Lower lobe of right lung (tissue), 2 donors: ENCODE data around the gene ATP12A. TPM values are rescaled to one million over a fixed set of nuclear protein-coding genes. Genes with fewer than 3 reads are reported as not detected.

Experiments
- ATAC-seq, 2 donors: fragments of 200-7000 bp; cut with Tn5 transposase; one replicate each; pipeline ENCODE4 v1.9.1; 2020 to 2022; ENCODE audit warnings: mild to moderate bottlenecking in 2 of 2, moderate library complexity in 2 of 2
- DNase-seq: peaks from one replicate; pipeline ENCODE4 v3.0.0-alpha.2; 2020
- H3K27ac ChIP-seq: fragments of 200-600 bp; one replicate; pipeline ENCODE4 v1.8.0; 2022
- H3K27me3 ChIP-seq: fragments of 200-600 bp; one replicate; pipeline ENCODE4 v1.8.0; 2022; ENCODE audit warnings: low read depth
- H3K36me3 ChIP-seq: fragments of 200-600 bp; one replicate; pipeline ENCODE4 v1.8.0; 2022; ENCODE audit warnings: mild to moderate bottlenecking
- H3K4me1 ChIP-seq: fragments of 200-600 bp; one replicate; pipeline ENCODE4 v1.8.0; 2022
- H3K4me3 ChIP-seq: fragments of 200-600 bp; one replicate; pipeline ENCODE4 v1.8.0; 2022; ENCODE audit warnings: mild to moderate bottlenecking
- H3K9me3 ChIP-seq: fragments of 200-600 bp; one replicate; pipeline ENCODE4 v1.8.0; 2022
- intact Hi-C: fragments of 100-400 bp; cut with DNase I; formaldehyde crosslinking; loops from one replicate; pipeline ENCODE4 v1.11.0; 2022
- long read RNA-seq: library from polyadenylated mRNA; unstranded; transcript quantifications from one replicate; pipeline ENCODE4 v2.0.0, GENCODE V29; 2021
- total RNA-seq: library from RNA; stranded (reverse); fragmentation: NEBNext Ultra II Directional; extraction: Animal tissue kit (Norgen Biotek cat#: 25700); gene quantifications from one replicate; pipeline ENCODE4 v1.2.1, GENCODE V29; 2021
- TF ChIP-seq, protein P1 (sequence below): fragments of 200-600 bp; IDR thresholded peaks from one replicate; pipeline ENCODE4 v1.8.0; 2022; ENCODE audit warnings: antibody characterized with exemption, mild to moderate bottlenecking
- donor health status: DM: no; HTN: yes; CAD: no; lungs with severe emphysema.

ATP12A gene
- 1.3 TPM for total RNA-seq
- long read RNA-seq, full-length matches to known transcripts = 1 of 1 reads
- long read RNA-seq, partial matches to known transcripts = 0 of 1 reads
- long read RNA-seq, other reads (novel, unspliced or antisense) = 0 of 1 reads

DNA sequence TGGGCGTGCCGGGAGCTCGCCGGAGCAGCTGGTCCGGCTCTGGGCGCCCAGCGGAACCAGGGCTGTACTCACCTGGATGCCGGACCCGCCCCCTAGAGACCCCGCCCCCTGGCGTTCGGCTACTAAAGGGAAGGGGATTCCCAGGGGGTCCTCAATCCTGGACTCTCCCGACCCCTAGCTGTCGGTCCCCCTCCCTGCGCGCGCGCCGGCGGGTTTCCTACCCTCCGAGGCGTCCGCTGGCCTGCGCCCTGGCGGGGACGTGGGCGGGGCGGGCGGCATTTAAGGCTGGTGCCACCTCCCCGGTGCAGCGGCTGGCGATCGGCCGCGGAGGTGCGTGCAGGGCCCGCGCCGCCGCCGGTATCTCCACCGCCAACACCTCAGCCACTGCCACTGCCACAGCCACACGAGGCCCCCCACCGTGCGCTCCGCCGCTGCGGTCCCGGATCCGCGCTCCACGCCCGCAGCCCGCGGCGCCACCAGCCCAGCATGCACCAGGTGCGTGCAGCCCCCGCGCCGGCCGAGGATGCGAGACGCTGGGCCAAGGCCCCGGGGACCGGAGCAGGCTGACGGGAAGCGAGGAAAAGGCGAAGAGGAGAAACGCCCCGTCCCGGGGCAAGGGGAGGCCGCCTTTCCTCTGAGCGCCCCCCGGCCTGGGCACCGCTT, at the start of gene ATP12A:
Gene ATP12A, plus strand, starts transcription at position 151 of the 663 bp plus-strand sequence. Its CDS starts 336 bp downstream, at position 487.
- Histone ChIP-seq H3K27ac (no peak within 1 kb of the TSS), H3K9me3 (no peaks in the 10 kb centered on the region), H3K36me3 (no peaks in the 10 kb centered on the region), H3K27me3 (peaks cover 20% of the 10 kb centered on the region), H3K4me3 (peak within 1 kb of the TSS; percentile 52), H3K4me1 (peaks cover 12% of the 10 kb centered on the region)
- TF ChIP-seq, protein P1, sequence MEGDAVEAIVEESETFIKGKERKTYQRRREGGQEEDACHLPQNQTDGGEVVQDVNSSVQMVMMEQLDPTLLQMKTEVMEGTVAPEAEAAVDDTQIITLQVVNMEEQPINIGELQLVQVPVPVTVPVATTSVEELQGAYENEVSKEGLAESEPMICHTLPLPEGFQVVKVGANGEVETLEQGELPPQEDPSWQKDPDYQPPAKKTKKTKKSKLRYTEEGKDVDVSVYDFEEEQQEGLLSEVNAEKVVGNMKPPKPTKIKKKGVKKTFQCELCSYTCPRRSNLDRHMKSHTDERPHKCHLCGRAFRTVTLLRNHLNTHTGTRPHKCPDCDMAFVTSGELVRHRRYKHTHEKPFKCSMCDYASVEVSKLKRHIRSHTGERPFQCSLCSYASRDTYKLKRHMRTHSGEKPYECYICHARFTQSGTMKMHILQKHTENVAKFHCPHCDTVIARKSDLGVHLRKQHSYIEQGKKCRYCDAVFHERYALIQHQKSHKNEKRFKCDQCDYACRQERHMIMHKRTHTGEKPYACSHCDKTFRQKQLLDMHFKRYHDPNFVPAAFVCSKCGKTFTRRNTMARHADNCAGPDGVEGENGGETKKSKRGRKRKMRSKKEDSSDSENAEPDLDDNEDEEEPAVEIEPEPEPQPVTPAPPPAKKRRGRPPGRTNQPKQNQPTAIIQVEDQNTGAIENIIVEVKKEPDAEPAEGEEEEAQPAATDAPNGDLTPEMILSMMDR = no peak
- intact Hi-C loops = no loop called here
- peak; percentile 37 to 65 for ATAC-seq
- DNase-seq = no peak

DNA sequence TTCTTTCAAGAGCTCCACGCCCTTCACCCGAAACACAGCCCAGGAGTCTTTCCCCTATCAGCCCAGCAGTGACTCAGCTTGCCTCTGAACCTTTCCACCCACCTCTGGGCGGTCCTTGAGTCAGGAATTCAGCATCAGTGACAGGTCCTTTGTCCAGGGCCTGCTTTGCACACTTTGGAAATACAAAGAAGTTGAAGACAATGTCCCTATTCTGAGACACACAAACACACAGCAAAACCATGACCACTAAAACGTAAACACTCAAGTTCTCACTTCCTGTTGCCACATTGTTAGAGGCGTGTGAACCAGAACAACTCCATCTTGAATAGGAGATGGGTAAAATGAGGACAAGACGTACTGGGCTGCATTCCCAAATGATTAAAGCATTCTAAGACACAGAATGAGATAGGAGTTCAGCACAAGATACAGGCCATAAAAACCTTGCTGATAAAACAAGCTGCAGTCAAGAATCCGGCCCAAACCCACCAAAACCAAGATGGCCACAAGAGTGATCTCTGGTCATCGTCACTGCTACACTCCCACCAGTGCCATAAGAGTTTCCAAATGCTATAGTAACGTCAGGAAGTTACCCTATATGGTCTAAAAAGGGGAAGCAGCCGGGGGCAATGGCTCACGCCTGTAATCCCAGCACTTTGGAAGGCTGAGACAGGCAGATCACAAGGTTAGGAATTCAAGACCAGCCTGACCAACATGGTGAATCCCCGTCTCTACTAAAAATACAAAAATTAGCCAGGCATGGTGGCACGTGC, 49.2 kb upstream of the ATP12A start:
- no peak for DNase-seq

DNA sequence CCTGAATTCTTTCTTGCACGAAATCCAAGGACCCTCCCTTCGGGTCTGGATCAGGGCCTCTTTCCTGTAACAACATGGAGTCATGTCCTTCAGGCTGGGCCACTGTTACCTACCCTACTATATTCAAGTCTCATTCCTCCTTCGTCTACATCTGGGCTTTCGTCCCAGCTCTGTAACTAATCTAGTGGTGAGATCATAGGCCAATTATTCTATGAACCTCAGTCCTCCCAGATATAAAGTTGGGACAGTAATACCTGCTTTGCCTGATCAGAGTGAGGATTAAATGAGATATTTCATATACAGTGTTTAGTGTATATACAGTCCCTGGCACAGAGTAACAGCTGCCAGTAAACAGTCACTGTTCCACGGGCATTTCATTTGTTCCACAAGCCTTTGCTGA, 48.3 kb upstream of the ATP12A start:
- TF ChIP-seq, protein P1 = no peak
- no peak for ATAC-seq
- intact Hi-C loops = no loop called here

More for the DNA sequence above, 49.2 kb upstream of the ATP12A start:
- H3K4me1 ChIP-seq = peaks cover 19% of the 10 kb centered on the region
- intact Hi-C loops = no loop called here
- TF ChIP-seq, protein P1 = no peak
- peak; percentile 83 to 86 for ATAC-seq
- no peaks in the 10 kb centered on the region for H3K27me3 ChIP-seq
- no peaks in the 10 kb centered on the region for H3K9me3 ChIP-seq
- no peaks in the 10 kb centered on the region for H3K36me3 ChIP-seq
- peak overlapping the region; percentile 61 for H3K27ac ChIP-seq
- no peak overlapping the region for H3K4me3 ChIP-seq

DNA sequence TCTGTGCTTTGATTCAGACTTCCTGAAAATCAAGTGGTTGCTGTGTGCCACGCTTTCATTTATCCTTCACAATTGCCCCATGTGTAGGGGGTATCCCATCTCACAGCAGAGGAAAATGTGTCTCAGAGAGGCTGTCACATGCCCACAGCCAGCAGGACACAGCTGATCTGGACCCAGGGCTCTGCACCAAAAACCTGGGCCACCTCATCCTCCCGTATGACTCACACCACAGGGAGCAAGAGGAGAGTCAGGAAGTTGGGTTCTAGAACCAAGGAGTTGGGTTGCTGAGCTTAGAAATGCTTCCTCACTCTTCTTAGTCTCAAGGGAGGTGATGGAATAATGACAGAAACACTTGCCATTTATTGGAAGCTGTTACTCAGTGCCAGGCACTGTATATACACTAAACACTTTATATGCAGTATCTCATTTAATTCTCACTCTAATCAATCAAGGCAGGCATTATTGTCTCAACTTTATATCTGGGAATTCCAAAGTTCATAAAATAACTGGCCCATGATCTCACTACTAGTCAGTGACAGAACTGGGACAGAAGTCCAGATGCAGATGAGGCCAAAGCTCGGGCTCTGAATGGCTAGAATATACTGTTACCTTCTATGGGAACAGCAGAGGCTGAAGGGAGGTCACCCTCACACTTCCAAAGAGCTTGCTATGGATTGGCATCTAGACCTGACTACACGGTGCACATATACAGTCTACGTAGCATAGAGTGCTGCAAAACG, 47.7 kb upstream of the ATP12A start:
- intact Hi-C loops = no loop called here

More for the DNA sequence above, 48.3 kb upstream of the ATP12A start:
- Histone ChIP-seq H3K27ac (no peak overlapping the region), H3K27me3 (no peaks in the 10 kb centered on the region), H3K9me3 (no peaks in the 10 kb centered on the region), H3K4me3 (no peak overlapping the region), H3K36me3 (no peaks in the 10 kb centered on the region), H3K4me1 (peaks cover 10% of the 10 kb centered on the region)
- no peak for DNase-seq

DNA sequence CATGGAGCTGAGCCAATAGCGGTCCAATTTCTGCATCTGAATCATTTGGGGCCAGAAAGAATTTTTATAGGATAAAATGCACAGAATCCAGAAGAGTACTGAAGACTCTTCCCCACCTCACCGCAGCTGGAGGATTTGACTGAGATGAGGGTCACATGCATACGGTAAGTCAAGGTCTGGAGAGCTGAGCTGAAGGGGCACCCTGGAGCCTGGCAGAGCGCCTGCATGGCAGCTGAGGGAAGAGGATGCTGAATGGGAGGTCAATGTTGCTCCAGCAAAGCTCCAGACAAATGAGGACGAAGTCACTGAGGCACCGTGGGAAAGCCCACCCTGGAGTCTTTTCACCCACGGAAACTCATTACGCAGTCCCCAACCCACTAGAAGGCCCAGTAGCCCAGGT, 43.4 kb upstream of the ATP12A start:
- no peaks in the 10 kb centered on the region for H3K4me1 ChIP-seq
- H3K4me3 ChIP-seq = no peak overlapping the region
- TF ChIP-seq, protein P1 = no peak
- intact Hi-C loops = no loop called here
- ATAC-seq = no peak
- H3K9me3 ChIP-seq = no peaks in the 10 kb centered on the region
- H3K27ac ChIP-seq = no peak overlapping the region
- DNase-seq = no peak
- peaks cover 6% of the 10 kb centered on the region for H3K27me3 ChIP-seq
- no peaks in the 10 kb centered on the region for H3K36me3 ChIP-seq

More for the DNA sequence above, 47.7 kb upstream of the ATP12A start:
- TF ChIP-seq, protein P1 = no peak
- H3K4me1 ChIP-seq = peaks cover 8% of the 10 kb centered on the region
- H3K27ac ChIP-seq = no peak overlapping the region
- DNase-seq (no peak), ATAC-seq (no peak)
- no peak overlapping the region for H3K4me3 ChIP-seq
- no peaks in the 10 kb centered on the region for H3K36me3 ChIP-seq
- no peaks in the 10 kb centered on the region for H3K27me3 ChIP-seq
- H3K9me3 ChIP-seq = no peaks in the 10 kb centered on the region
